Endothelial cell of umbilical vein (primary cell): Measurements from ENCODE around the gene KIF3A.

Experiments used
- FOS ChIP-seq: IDR thresholded peaks from 2 replicates; pipeline ENCODE4 v1.6.1; 2011; ENCODE audit warnings: mild to moderate bottlenecking, low read length, moderate library complexity, borderline replicate concordance; ENCODE audit not compliant: insufficient read depth
- MAX ChIP-seq: IDR thresholded peaks from 2 replicates; pipeline ENCODE4 v1.6.1; 2011; ENCODE audit not compliant: insufficient read depth, insufficient read length
- POLR2A ChIP-seq: IDR thresholded peaks from 2 replicates; pipeline ENCODE4 v1.6.1; 2012; ENCODE audit warnings: low read depth, mild to moderate bottlenecking, control low read depth, low read length
- POLR2AphosphoS5 ChIP-seq: IDR thresholded peaks from 2 replicates; pipeline ENCODE4 v1.6.1; 2012; ENCODE audit warnings: low read depth, mild to moderate bottlenecking, control low read depth, low read length, moderate library complexity; ENCODE audit not compliant: insufficient read depth
- TF ChIP-seq, protein P1 (sequence below), 2 donors: IDR thresholded peaks; 1 replicate in 1 of 2; 2 replicates in 1 of 2; pipeline ENCODE4 v1.5.1; 2011; ENCODE audit warnings: low read length in 2 of 2, mild to moderate bottlenecking in 2 of 2, moderate library complexity in 2 of 2, control low read depth in 1 of 2, inconsistent platforms in 1 of 2, low read depth in 1 of 2; ENCODE audit not compliant: insufficient read depth in 1 of 2; ENCODE audit errors: extremely low read depth in 1 of 2

DNA sequence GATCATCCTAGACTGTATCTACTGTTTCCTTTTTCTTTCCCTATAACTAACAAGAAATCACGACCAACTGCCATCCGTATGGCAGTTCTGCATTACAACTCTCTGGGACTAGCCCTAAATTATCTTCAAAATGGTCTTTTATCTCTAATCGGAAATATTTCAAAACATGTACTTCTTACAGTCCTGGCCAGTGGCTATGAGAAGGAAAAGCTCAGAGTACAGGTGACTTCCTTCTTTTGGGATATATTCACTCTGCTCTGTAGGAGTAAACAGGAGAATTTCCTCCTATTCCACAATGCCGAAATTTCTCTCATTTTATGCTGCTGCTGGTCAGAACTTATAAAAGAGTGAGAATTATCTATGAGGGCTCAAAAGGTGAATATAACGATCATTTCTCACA, 41.5 kb upstream of the KIF3A start:
- no peak for TF ChIP-seq POLR2A
- no peak for TF ChIP-seq POLR2AphosphoS5
- no peak for TF ChIP-seq FOS
- TF ChIP-seq, protein P1, sequence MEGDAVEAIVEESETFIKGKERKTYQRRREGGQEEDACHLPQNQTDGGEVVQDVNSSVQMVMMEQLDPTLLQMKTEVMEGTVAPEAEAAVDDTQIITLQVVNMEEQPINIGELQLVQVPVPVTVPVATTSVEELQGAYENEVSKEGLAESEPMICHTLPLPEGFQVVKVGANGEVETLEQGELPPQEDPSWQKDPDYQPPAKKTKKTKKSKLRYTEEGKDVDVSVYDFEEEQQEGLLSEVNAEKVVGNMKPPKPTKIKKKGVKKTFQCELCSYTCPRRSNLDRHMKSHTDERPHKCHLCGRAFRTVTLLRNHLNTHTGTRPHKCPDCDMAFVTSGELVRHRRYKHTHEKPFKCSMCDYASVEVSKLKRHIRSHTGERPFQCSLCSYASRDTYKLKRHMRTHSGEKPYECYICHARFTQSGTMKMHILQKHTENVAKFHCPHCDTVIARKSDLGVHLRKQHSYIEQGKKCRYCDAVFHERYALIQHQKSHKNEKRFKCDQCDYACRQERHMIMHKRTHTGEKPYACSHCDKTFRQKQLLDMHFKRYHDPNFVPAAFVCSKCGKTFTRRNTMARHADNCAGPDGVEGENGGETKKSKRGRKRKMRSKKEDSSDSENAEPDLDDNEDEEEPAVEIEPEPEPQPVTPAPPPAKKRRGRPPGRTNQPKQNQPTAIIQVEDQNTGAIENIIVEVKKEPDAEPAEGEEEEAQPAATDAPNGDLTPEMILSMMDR (IDR thresholded peaks at IDR 0.05; ENCODE audit: extremely low read depth in 1 of 2, insufficient read depth in 1 of 2, low read depth in 1 of 2, low read length in 2 of 2), result no peak
- TF ChIP-seq MAX, result no peak
